Breast epithelium (tissue), 3 donors: Measurements from ENCODE around the gene SEC23IP.

ENCODE experiments used
- POLR2A ChIP-seq: fragments of 450-650 bp; IDR thresholded peaks from one replicate; pipeline ENCODE4 v1.6.1; 2016; ENCODE audit warnings: antibody characterized with exemption, mild to moderate bottlenecking, moderate library complexity
- TF ChIP-seq, protein P1 (sequence below), 3 donors: fragments of 450-650 bp; IDR thresholded peaks; one replicate each; pipeline ENCODE4 v1.5.1; 2016 to 2017; ENCODE audit warnings: antibody characterized with exemption in 3 of 3, mild to moderate bottlenecking in 3 of 3, moderate library complexity in 3 of 3

DNA sequence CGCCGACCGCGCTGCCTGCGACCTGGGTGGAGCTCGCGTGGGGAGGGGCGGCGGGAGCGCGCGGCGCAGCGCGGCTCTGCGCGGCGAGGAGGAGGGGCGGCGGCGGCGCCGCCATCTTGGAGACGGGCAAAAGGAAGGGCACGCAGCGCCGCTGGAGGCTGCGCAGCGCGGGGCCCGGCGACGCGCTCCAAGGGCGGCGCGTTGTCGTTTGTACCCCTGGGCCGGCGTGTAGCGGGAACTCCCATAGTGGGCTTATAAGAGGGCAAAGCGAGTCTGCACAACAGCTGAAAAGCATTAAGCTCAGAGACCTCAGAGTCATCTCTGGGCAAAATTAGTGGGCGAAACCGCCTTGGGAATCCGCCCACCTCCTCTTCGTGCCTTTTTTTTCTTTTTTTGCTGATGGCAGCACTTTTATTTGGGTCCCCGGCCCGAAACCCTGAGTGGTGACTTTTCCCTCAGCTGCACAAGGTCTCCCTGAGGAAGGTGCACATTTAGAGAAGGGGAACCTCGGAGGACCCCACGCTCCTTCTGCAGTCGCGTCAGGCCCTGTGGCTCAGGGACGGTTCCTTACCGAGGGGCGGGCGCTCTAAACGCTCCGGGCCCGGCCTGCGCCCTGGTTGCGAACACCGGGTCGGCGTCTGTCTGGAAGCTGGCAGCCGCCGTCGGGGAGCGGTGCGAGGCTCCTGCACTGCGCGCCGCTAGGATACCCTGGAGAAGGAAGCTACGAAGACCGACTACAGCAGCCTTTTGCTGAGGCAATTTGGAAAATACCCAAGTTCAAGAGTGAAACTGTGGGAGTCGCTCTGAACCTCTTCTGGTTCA is 19.5 kb upstream of the SEC23IP start:
- no peak for TF ChIP-seq POLR2A
- TF ChIP-seq, protein P1, sequence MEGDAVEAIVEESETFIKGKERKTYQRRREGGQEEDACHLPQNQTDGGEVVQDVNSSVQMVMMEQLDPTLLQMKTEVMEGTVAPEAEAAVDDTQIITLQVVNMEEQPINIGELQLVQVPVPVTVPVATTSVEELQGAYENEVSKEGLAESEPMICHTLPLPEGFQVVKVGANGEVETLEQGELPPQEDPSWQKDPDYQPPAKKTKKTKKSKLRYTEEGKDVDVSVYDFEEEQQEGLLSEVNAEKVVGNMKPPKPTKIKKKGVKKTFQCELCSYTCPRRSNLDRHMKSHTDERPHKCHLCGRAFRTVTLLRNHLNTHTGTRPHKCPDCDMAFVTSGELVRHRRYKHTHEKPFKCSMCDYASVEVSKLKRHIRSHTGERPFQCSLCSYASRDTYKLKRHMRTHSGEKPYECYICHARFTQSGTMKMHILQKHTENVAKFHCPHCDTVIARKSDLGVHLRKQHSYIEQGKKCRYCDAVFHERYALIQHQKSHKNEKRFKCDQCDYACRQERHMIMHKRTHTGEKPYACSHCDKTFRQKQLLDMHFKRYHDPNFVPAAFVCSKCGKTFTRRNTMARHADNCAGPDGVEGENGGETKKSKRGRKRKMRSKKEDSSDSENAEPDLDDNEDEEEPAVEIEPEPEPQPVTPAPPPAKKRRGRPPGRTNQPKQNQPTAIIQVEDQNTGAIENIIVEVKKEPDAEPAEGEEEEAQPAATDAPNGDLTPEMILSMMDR (IDR thresholded peaks at IDR 0.05) = no peak
